Thymus (tissue), 11 donors: ENCODE results near the gene FBXO10. TPM values are rescaled to one million over a fixed set of nuclear protein-coding genes. Genes with fewer than 3 reads are reported as not detected.
"Not testable (repeated sequence)": the region's sequence is repeated elsewhere in the genome, so short reads cannot be mapped to it uniquely, and the experiment has no call there.

Experiments used
- DNase-seq, 9 donors: peaks; one replicate each; pipeline ENCODE4 v3.0.0-alpha.2; 2013; ENCODE audit warnings: low spot score in 9 of 9, low read depth in 6 of 9, missing footprints in 1 of 9
- H3K27ac ChIP-seq, 2 donors: one replicate each; pipeline ENCODE4 v1.5.1; 2013; ENCODE audit warnings: control low read depth in 1 of 2, low read depth in 1 of 2, low read length in 1 of 2, mild to moderate bottlenecking in 1 of 2, moderate library complexity in 1 of 2
- H3K27me3 ChIP-seq, 2 donors: one replicate each; pipeline ENCODE4 v1.5.1; 2013; ENCODE audit warnings: low read length in 1 of 2; ENCODE audit not compliant: control insufficient read depth in 2 of 2, insufficient read depth in 1 of 2
- H3K36me3 ChIP-seq, 2 donors: one replicate each; pipeline ENCODE4 v1.5.1; 2013; ENCODE audit warnings: low read length in 1 of 2, mild to moderate bottlenecking in 1 of 2, moderate library complexity in 1 of 2; ENCODE audit not compliant: control insufficient read depth in 2 of 2, insufficient read depth in 2 of 2
- H3K4me1 ChIP-seq, 2 donors: one replicate each; pipeline ENCODE4 v1.5.1; 2013; ENCODE audit warnings: low read length in 2 of 2; ENCODE audit not compliant: control insufficient read depth in 2 of 2, insufficient read depth in 2 of 2
- H3K4me3 ChIP-seq, 2 donors: one replicate each; pipeline ENCODE4 v1.5.1; 2013; ENCODE audit warnings: low read length in 2 of 2, control low read depth in 1 of 2, mild to moderate bottlenecking in 1 of 2
- H3K9me3 ChIP-seq, 2 donors: one replicate each; pipeline ENCODE4 v1.5.1; 2013; ENCODE audit warnings: low read length in 1 of 2, mild to moderate bottlenecking in 1 of 2; ENCODE audit not compliant: control insufficient read depth in 2 of 2, insufficient read depth in 1 of 2
- WGBS: extraction: QIAGEN DNeasy Blood & Tissue Kit; methylation state at CpG from one replicate; pipeline ENCODE4 v1.1.7; 2013; 5-methylcytosine and 5-hydroxymethylcytosine counted together
- polyA plus RNA-seq: library from polyadenylated mRNA; stranded (reverse); fragments of 200-250 nt; gene quantifications from one replicate; pipeline ENCODE4 v1.2.3, GENCODE V29; 2013
- total RNA-seq: library from RNA; stranded (reverse); fragments of 120-200 nt; gene quantifications from one replicate; pipeline ENCODE4 v1.2.4, GENCODE V29; 2013
- donor health status: healthy.

FBXO10 gene
- total and polyA plus RNA-seq, 2 donors: 2.5 to 3.2 TPM

- H3K4me1 ChIP-seq, H3K27ac ChIP-seq, H3K27me3 ChIP-seq, DNase-seq, H3K4me3 ChIP-seq, H3K9me3 ChIP-seq, H3K36me3 ChIP-seq: not testable (repeated sequence)
- 83% methylated on average over 6 of the region's 6 CpGs for WGBS
These were observed 102.2 kb downstream of the FBXO10 start for GRCh38 chr9:37473982-37474381.

DNA sequence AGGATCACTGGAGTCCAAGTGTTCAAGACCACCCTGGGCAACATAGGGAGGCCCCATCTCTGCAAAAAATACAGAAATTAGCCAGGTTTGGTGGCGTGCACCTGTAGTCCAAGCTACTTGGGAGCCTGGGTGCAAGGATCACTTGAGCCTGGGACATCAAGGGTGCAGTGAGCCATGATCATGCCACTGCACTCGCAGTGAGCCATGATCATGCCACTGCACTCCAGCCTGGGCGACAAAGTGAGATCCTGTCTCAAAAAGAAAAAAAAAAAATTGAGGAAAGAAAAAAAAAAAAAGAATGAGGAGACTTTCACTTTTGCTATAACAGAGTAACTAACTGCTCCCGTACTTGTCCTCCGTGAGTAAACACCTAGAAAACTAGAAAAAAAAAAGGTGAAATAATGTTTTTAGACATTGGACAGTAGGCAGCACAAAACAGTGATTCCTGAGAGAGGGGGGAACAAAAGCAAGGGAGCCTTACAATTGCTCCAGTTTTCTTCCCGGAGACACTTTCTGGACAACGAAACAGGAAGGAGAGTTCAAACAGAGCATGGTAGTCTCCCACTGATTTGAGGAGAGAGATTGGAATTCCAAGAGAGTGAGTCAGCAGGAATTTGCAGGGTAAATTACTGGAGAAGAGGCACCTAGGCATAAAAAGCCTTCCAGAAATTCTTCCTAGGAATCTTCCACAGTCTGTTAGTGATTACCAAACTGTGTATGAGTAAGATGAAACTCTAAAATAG lies 104.1 kb downstream of the FBXO10 start:
- peak overlapping the region in 1 of 2 donors; percentile 7 for H3K4me3 ChIP-seq
- H3K9me3 ChIP-seq: peaks cover 0 to 4% of the 10 kb centered on the region in 2 donors
- no peaks in the 10 kb centered on the region for H3K36me3 ChIP-seq
- H3K27ac ChIP-seq: peak overlapping the region; percentile 15 to 77
- H3K4me1 ChIP-seq: no peaks in the 10 kb centered on the region
- DNase-seq: no peak
- H3K27me3 ChIP-seq: peaks cover 0 to 2% of the 10 kb centered on the region in 2 donors
- WGBS: 32% methylated on average over 7 of the region's 7 CpGs

DNA sequence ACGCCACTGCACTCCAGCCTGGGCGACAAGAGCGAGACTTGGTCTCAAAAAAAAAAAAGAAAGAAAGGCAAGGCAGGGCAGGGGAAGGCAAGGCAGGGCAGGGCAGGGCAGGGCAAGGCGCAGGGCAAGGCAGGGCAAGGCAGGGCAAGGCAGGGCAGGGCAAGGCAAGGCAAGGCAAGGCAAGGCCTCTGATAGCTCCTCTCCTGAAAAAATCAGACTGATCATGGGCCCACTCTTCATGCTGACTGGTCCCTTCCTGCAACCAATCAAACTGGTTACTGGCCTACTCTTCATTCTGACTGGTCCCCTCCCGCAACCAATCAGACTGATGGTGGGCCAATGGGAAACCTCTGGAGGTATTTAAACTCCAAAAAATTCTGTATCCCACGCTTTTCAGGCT lies 107.6 kb downstream of the FBXO10 start:
- H3K9me3 ChIP-seq: no peaks in the 10 kb centered on the region
- DNase-seq: no peak
- WGBS: 98% methylated on average over 6 of the region's 6 CpGs
- no peak overlapping the region for H3K4me3 ChIP-seq
- H3K27me3 ChIP-seq: peaks cover 0 to 9% of the 10 kb centered on the region in 2 donors
- no peak overlapping the region for H3K27ac ChIP-seq
- peaks cover 7 to 15% of the 10 kb centered on the region in 2 donors for H3K4me1 ChIP-seq
- no peaks in the 10 kb centered on the region for H3K36me3 ChIP-seq

GRCh38 chr9:37467530-37467929 lies 108.7 kb downstream of the FBXO10 start:
- DNase-seq, H3K27me3 ChIP-seq, H3K4me3 ChIP-seq, H3K27ac ChIP-seq, H3K36me3 ChIP-seq, H3K9me3 ChIP-seq: not testable (repeated sequence)
- WGBS: 98% methylated on average over 17 of the region's 17 CpGs
- peaks cover 9 to 18% of the 10 kb centered on the region in 2 donors for H3K4me1 ChIP-seq

GRCh38 chr9:37466037-37466709 lies 110.0 kb downstream of the FBXO10 start:
- Histone ChIP-seq H3K27ac (peak overlapping the region; percentile 67 to 96), H3K4me3 (peak overlapping the region; percentile 73 to 89), H3K9me3 (no peaks in the 10 kb centered on the region), H3K27me3 (peaks cover 0 to 9% of the 10 kb centered on the region in 2 donors), H3K36me3 (no peaks in the 10 kb centered on the region), H3K4me1 (peaks cover 9 to 18% of the 10 kb centered on the region in 2 donors)
- WGBS: under 1% methylated on average over 47 of the region's 47 CpGs
- DNase-seq: peak in 3 of 9 donors; percentile 26 to 56 (median 27)

DNA sequence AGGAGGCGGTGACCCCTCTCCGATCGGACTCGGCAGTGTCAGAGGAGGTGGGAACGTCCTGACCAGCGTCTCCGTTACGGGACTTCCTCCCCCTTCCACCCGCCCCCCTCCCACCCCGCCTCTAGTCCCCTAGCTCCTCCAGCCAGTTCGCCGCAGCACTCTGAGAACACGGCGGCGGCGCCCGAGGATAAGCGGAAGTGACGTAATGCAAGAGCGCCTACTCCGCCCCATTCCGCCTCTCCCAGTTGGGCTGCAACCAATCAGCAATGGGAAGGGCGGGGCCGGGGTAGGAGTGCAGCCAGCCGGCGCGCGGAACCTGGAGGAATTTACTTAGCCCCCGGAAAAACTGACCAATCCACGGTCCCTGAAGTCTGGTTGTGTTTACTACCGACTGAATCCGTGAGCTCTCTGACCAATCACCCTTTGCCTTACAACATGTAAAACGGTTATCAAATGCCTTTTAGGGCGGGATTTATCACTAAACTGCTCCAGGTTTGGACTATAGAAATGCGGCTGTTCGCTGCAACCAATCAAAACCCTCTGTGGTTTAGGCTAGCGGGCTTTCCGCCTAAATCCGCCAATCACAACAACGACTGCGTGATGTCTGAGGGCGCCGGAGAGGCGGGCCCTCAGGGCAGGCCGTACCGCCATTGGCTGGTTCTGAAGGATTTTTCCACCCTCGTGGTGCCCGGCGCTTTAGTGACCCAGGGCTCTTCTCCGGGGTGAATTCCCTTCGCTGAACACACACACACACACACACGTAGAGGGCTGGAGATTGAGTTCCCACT lies 110.7 kb downstream of the FBXO10 start, which contains the start of gene ZBTB5:
TSS of gene ZBTB5 (minus strand) at position 202 of the 788 bp plus-strand sequence. CDS start 22,899 bp downstream, outside the sequence.
- peak within 1 kb of the TSS; percentile 73 to 89 for H3K4me3 ChIP-seq
- H3K36me3 ChIP-seq: no peaks in the 10 kb centered on the region
- under 1% methylated on average over 52 of the region's 52 CpGs for WGBS
- peak within 1 kb of the TSS; percentile 96 for H3K27ac ChIP-seq
- peaks cover 0 to 9% of the 10 kb centered on the region in 2 donors for H3K27me3 ChIP-seq
- DNase-seq: peak; percentile 97 to 99 (median 98)
- peaks cover 9 to 18% of the 10 kb centered on the region in 2 donors for H3K4me1 ChIP-seq
- H3K9me3 ChIP-seq: no peaks in the 10 kb centered on the region

DNA sequence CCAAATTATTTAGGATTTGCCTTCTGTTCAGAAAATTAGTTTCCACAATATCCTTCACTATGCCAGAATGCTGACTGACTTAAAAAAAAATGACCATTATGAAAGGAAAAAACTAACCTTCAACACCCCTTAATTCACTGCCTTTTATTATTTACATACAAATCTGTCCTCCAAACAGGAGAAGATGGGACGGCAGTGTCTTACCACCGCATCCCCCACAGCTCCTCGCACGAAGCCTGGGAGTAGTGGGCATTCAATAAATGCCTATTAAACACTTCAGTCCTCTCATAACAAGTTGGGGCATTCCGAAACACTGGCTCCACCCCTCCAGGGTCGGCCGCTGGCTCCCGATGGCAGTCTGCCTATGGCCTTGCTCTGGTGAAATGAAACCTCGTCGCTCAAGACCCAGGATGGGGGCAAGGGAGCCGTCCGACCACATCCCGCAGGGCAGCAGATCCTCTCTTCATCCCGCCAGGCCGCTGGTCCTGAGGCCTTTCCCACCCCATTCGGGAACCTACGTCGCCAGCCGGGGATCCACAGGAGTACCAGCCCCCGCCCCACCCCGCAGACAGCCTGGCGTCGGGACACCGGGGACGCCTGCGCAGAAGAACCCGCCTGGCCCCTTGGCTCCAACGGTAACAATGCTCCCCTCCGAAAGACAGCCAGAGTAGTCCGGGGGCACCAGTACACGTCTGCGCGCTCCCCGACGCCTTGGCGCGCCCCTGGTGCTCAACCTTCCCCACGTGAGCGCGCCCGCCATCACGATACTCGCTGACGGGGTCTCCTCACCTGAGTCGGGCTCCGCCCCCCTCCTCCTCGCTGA lies 111.5 kb downstream of the FBXO10 start:
- under 1% methylated on average over 47 of the region's 47 CpGs for WGBS
- Histone ChIP-seq H3K27me3 (peaks cover 0 to 9% of the 10 kb centered on the region in 2 donors), H3K9me3 (no peaks in the 10 kb centered on the region), H3K4me3 (peak overlapping the region; percentile 73 to 89), H3K4me1 (peaks cover 9 to 18% of the 10 kb centered on the region in 2 donors), H3K27ac (peak overlapping the region; percentile 96), H3K36me3 (no peaks in the 10 kb centered on the region)
- DNase-seq: peak in 6 of 9 donors; percentile 67 to 91 (median 80)

DNA sequence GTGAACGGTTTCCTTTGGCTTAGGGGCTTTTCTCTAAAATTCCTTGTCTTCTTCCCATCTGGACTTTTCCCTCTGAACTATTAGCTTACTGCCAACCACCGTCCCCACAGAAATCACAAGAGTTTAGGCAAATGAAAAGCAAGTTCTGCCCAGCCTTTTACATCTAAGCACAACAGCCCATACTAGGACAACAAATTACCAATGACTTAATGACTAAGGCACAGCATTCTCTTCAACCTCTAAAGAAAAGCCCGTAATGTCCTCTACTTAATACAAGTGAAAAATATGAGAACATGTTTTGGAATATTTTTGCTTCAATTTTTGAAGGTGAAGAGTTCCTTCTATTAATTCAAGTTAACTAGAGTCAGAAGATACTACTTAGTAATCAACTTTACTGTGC lies 112.2 kb downstream of the FBXO10 start:
- no peak for DNase-seq
- Histone ChIP-seq H3K4me1 (peaks cover 9 to 18% of the 10 kb centered on the region in 2 donors), H3K36me3 (no peaks in the 10 kb centered on the region), H3K27me3 (peaks cover 0 to 9% of the 10 kb centered on the region in 2 donors), H3K4me3 (peak overlapping the region; percentile 14 to 73), H3K9me3 (no peaks in the 10 kb centered on the region), H3K27ac (peak overlapping the region; percentile 18 to 96)
- 81% methylated on average over 3 of the region's 3 CpGs for WGBS
